HepG2 (cell line): ENCODE measurements around the gene SIVA1. TPM values are rescaled to one million over a fixed set of nuclear protein-coding genes. Genes with fewer than 3 reads are reported as not detected.
A peak's percentile ranks its signal among the peaks of the same experiment; 100 is the strongest.

Experiments
- ATAC-seq: fragments of 200-7000 bp; cut with Tn5 transposase; 3 replicates; pipeline ENCODE4 v1.9.1; 2020; ENCODE audit warnings: mild to moderate bottlenecking, moderate library complexity
- BruUV-seq: library from RNA; stranded (reverse); fragments of 400-500 nt; replicated peaks from 2 replicates; lab custom pipeline; 2021; lab: Mats Ljungman, UMichigan
- CTCF ChIA-PET: fragments of 300-600 bp; formaldehyde crosslinking; extraction: SDS; loops from one replicate; lab custom pipeline; 2021; ENCODE audit warnings: low total read pairs, inconsistent platforms, low intra/inter-chr PET ratio; lab: Yijun Ruan, JAX
- POLR2A ChIA-PET: fragments of 350-600 bp; sonication (Branson Sonifier 250); formaldehyde crosslinking; loops from one replicate; lab custom pipeline; 2020; ENCODE audit warnings: antibody characterized with exemption, inconsistent platforms; lab: Yijun Ruan, JAX
- DNase-seq: peaks from one replicate; pipeline ENCODE4 v3.0.0-alpha.2; 2015; ENCODE audit warnings: low spot score
- FAIRE-seq: peaks from 3 replicates; lab custom pipeline; 2011; peaks lifted over from hg19 to GRCh38; lab: Jason Lieb, UNC
- H2AFZ ChIP-seq: one replicate; pipeline ENCODE4 v1.6.1; 2011; ENCODE audit warnings: low read length, inconsistent platforms
- H3K27ac ChIP-seq: fragments of 300-600 bp; 3 replicates; pipeline ENCODE4 v1.8.0; 2011; ENCODE audit warnings: mixed run types, mild to moderate bottlenecking, mixed read lengths, low read length, inconsistent platforms; ENCODE audit not compliant: insufficient read depth; ENCODE audit errors: extremely low read length
- H3K27me3 ChIP-seq, 2 experiments: fragments of 200-600 bp in 1 of 2; 2 replicates in 1 of 2; 3 replicates in 1 of 2; pipeline versions ENCODE4 v1.6.0 to v1.8.0; 2011; ENCODE audit warnings: low read length in 2 of 2, mild to moderate bottlenecking in 2 of 2, moderate library complexity in 2 of 2, inconsistent platforms in 1 of 2; ENCODE audit not compliant: insufficient read depth in 2 of 2, control insufficient read depth in 1 of 2
- H3K36me3 ChIP-seq, 2 experiments: fragments of 200-600 bp in 1 of 2; replicated peaks in 1 of 2; 2 replicates in 1 of 2; 3 replicates in 1 of 2; pipeline versions ENCODE4 v1.5.1 to v1.8.0; 2011; ENCODE audit warnings: low read length in 2 of 2, inconsistent platforms in 1 of 2; ENCODE audit not compliant: insufficient read depth in 2 of 2, control insufficient read depth in 1 of 2
- H3K4me1 ChIP-seq: 2 replicates; pipeline ENCODE4 v1.5.1; 2012; ENCODE audit warnings: low read length, inconsistent platforms; ENCODE audit not compliant: insufficient read depth
- H3K4me2 ChIP-seq: 2 replicates; pipeline ENCODE4 v1.6.0; 2011; ENCODE audit warnings: low read depth, low read length, inconsistent platforms
- H3K4me3 ChIP-seq, 3 experiments: fragments of 200-600 bp in 1 of 3; sonication (generic), shearing (Covaris generic) in 1 of 3; replicated peaks in 1 of 3; 2 replicates each; pipeline ENCODE4 v1.5.1; 2011 to 2016; ENCODE audit warnings: low read length in 3 of 3, inconsistent platforms in 2 of 3, low read depth in 2 of 3, mild to moderate bottlenecking in 2 of 3, control low read depth in 1 of 3, mixed read lengths in 1 of 3; ENCODE audit not compliant: insufficient read depth in 1 of 3
- H3K79me2 ChIP-seq: one replicate; pipeline ENCODE4 v1.6.1; 2011; ENCODE audit warnings: low read length, inconsistent platforms; ENCODE audit not compliant: insufficient read depth
- H3K9ac ChIP-seq: 2 replicates; pipeline ENCODE4 v1.6.0; 2011; ENCODE audit warnings: mild to moderate bottlenecking, low read depth, low read length, inconsistent platforms; ENCODE audit not compliant: insufficient read depth
- H3K9me3 ChIP-seq: 2 replicates; pipeline ENCODE4 v1.5.1; 2012; ENCODE audit warnings: mild to moderate bottlenecking, low read length
- H4K20me1 ChIP-seq: 2 replicates; pipeline ENCODE4 v1.6.0; 2011; ENCODE audit warnings: inconsistent platforms, mild to moderate bottlenecking, low read length, moderate library complexity; ENCODE audit not compliant: insufficient read depth
- IKZF1 ChIP-seq: fragments of 450-650 bp; IDR thresholded peaks from 2 replicates; pipeline ENCODE4 v1.7.1; 2016
- ISL2 ChIP-seq: sonication (generic); formaldehyde crosslinking; IDR thresholded peaks from 2 replicates; pipeline ENCODE4 v1.5.0; 2020; ENCODE audit warnings: missing genetic modification reagents
- KDM4B ChIP-seq: sonication (generic); formaldehyde crosslinking; IDR thresholded peaks from 2 replicates; pipeline ENCODE4 v1.4.0; 2020; ENCODE audit warnings: missing genetic modification reagents
- KLF11 ChIP-seq: IDR thresholded peaks from 2 replicates; pipeline ENCODE4 v1.6.1; 2016; ENCODE audit warnings: missing compliant biosample characterization
- MAFG ChIP-seq: sonication (generic); formaldehyde crosslinking; IDR thresholded peaks from 2 replicates; pipeline ENCODE4 v1.5.1; 2020; ENCODE audit warnings: mild to moderate bottlenecking, missing genetic modification reagents
- MTA3 ChIP-seq: sonication (generic); formaldehyde crosslinking; IDR thresholded peaks from 2 replicates; pipeline ENCODE4 v1.4.0; 2020; ENCODE audit warnings: missing genetic modification reagents
- NR0B2 ChIP-seq: sonication (generic); formaldehyde crosslinking; IDR thresholded peaks from 2 replicates; pipeline ENCODE4 v1.4.0; 2020; ENCODE audit warnings: mild to moderate bottlenecking, missing genetic modification reagents
- PBX2 ChIP-seq: IDR thresholded peaks from 2 replicates; pipeline ENCODE4 v1.6.1; 2016; ENCODE audit warnings: control low read depth
- PHF21A ChIP-seq: sonication (generic); formaldehyde crosslinking; IDR thresholded peaks from 2 replicates; pipeline ENCODE4 v1.5.0; 2020; ENCODE audit warnings: mild to moderate bottlenecking, missing genetic modification reagents
- PITX1 ChIP-seq: sonication (generic); formaldehyde crosslinking; IDR thresholded peaks from 2 replicates; pipeline ENCODE4 v1.5.1; 2020; ENCODE audit warnings: mild to moderate bottlenecking, missing genetic modification reagents
- PLRG1 ChIP-seq: fragments of 450-650 bp; conservative IDR thresholded peaks from 2 replicates; pipeline ENCODE4 v1.6.1; 2016
- REPIN1 ChIP-seq: sonication (generic); formaldehyde crosslinking; IDR thresholded peaks from 2 replicates; pipeline ENCODE4 v1.8.0; 2022; ENCODE audit warnings: missing genetic modification reagents, low read depth, mild to moderate bottlenecking, borderline replicate concordance
- SP1 ChIP-seq, 2 experiments: fragments of 450-650 bp in 1 of 2; sonication (generic) in 1 of 2; formaldehyde crosslinking in 1 of 2; IDR thresholded peaks; 2 replicates each; pipeline versions ENCODE4 v1.4.0 to v1.6.1; 2016 to 2020; ENCODE audit warnings: missing genetic modification reagents in 1 of 2
- SUZ12 ChIP-seq: fragments of 150-350 bp; IDR thresholded peaks from 2 replicates; pipeline ENCODE4 v1.6.1; 2014; ENCODE audit warnings: low read depth, low read length
- TBX2 ChIP-seq: sonication (generic); formaldehyde crosslinking; IDR thresholded peaks from 2 replicates; pipeline ENCODE4 v1.5.0; 2020; ENCODE audit warnings: missing genetic modification reagents, mild to moderate bottlenecking, borderline replicate concordance
- ZIK1 ChIP-seq: sonication (generic); formaldehyde crosslinking; IDR thresholded peaks from 2 replicates; pipeline ENCODE4 v1.5.0; 2020; ENCODE audit warnings: mild to moderate bottlenecking, low read depth, missing genetic modification reagents, borderline replicate concordance
- ZNF18 ChIP-seq: sonication (generic); formaldehyde crosslinking; IDR thresholded peaks from 2 replicates; pipeline ENCODE4 v1.8.0; 2022; ENCODE audit warnings: mild to moderate bottlenecking, missing genetic modification reagents; ENCODE audit not compliant: insufficient replicate concordance
- ZNF232 ChIP-seq: sonication (generic); formaldehyde crosslinking; IDR thresholded peaks from 2 replicates; pipeline ENCODE4 v1.4.0; 2020; ENCODE audit warnings: missing genetic modification reagents, borderline replicate concordance
- ZNF264 ChIP-seq: sonication (generic); formaldehyde crosslinking; IDR thresholded peaks from 2 replicates; pipeline ENCODE4 v1.4.0; 2020; ENCODE audit warnings: missing genetic modification reagents
- ZNF329 ChIP-seq: sonication (generic); formaldehyde crosslinking; IDR thresholded peaks from 2 replicates; pipeline ENCODE4 v1.9.0; 2021; ENCODE audit warnings: low read depth, mild to moderate bottlenecking, missing genetic modification reagents
- ZNF430 ChIP-seq: sonication (generic); formaldehyde crosslinking; IDR thresholded peaks from 2 replicates; pipeline ENCODE4 v1.9.0; 2021; ENCODE audit warnings: mild to moderate bottlenecking, missing genetic modification reagents
- ZNF569 ChIP-seq: sonication (generic); formaldehyde crosslinking; IDR thresholded peaks from 2 replicates; pipeline ENCODE4 v1.5.0; 2020; ENCODE audit warnings: mild to moderate bottlenecking, missing genetic modification reagents, moderate library complexity, borderline replicate concordance
- WGBS: methylation state at CpG from one replicate; pipeline ENCODE4 v1.1.6; 2017; ENCODE audit warnings: low lambda C conversion rate; 5-methylcytosine and 5-hydroxymethylcytosine counted together
- in situ Hi-C: cut with HindIII; loops from 2 replicates; pipeline ENCODE4 v1.10.0; 2017; ENCODE audit warnings: low pct_unique_long_range_greater_than_20kb; ENCODE audit not compliant: extremely low pct_ligation_motif_present
- intact Hi-C: fragments of 100-400 bp; cut with micrococcal nuclease; formaldehyde crosslinking; loops from one replicate; pipeline ENCODE4 v1.10.0; 2022; ENCODE audit not compliant: unreplicated experiment
- polyA plus RNA-seq, 8 experiments: library from polyadenylated mRNA; depleted of rRNA in 3 of 8; stranded (reverse) in 7 of 8; unstranded in 1 of 8; fragments of >200 nt; fragmentation: Illumina TruSeq in 4 of 8; extraction: Trizol in 4 of 8; gene quantifications; 2 replicates each; pipeline versions ENCODE4 v1.2.1 to v1.2.3, GENCODE V29; 2011 to 2016; ENCODE audit warnings: low read depth in 4 of 8, missing spikeins in 1 of 8, mixed read lengths in 1 of 8; ENCODE audit not compliant: insufficient read depth in 1 of 8
- total RNA-seq, 5 experiments: library from RNA; depleted of rRNA; stranded (reverse); fragments of >200 nt; fragmentation: Illumina TruSeq; extraction: Trizol; gene quantifications; 2 replicates each; pipeline ENCODE4 v1.2.3, GENCODE V29; 2016; ENCODE audit warnings: low read depth in 1 of 5

SIVA1 gene
- total and polyA plus RNA-seq, 2 of the 13 experiments (the other 11 are each of a cell fraction or from before 2014, with no cell fraction given), result 123 to 186 TPM

- ChIA-PET CTCF (no interaction called here), POLR2A (interaction anchor here (0.7 to 3.3 kb wide), 7 partner anchors 9 to 138 kb away, joined by 3 to 18 read pairs (median 9); partner anchors contain the start of genes CEP170B and SIVA1)
- H4K20me1 ChIP-seq, result no peaks in the 10 kb centered on the region
- ATAC-seq, result peak; percentile 58
- H3K4me1 ChIP-seq, result peaks cover 69% of the 10 kb centered on the region
- in situ Hi-C loops, result no loop called here
- H2AFZ ChIP-seq, result no peak overlapping the region
- no peaks in the 10 kb centered on the region for H3K79me2 ChIP-seq
- WGBS, result 5% methylated on average over 9 of the region's 21 CpGs
- peak overlapping the region; percentile 33 for H3K27ac ChIP-seq
- H3K36me3 ChIP-seq, result no peaks in the 10 kb centered on the region
- no TSS peak for BruUV-seq
- intact Hi-C loops, result loop anchor here (1.0 kb wide), 1 partner anchor 22 kb away; no protein-coding TSS in a partner anchor
- H3K4me2 ChIP-seq, result peak overlapping the region; percentile 96
- no peaks in the 10 kb centered on the region for H3K9me3 ChIP-seq
- DNase-seq, result peak; percentile 74
- peak overlapping the region in 1 of 3 experiments; percentile 90; a peak in 2 of 6 replicates for H3K4me3 ChIP-seq
- H3K9ac ChIP-seq, result peak overlapping the region; percentile 34; the same call in 1 of the 2 replicates
- peaks cover 0 to 3% of the 10 kb centered on the region in 2 experiments; a peak in 1 of 5 replicates for H3K27me3 ChIP-seq
- FAIRE-seq, result no peak
- TF ChIP-seq KDM4B (CRISPR knock-in tag) (no peak), SP1 (IDR thresholded peaks at IDR 0.05) (no peak), SP1 (CRISPR knock-in tag; IDR thresholded peaks at IDR 0.05) (0 out of 2 replicates have a peak, but pooled peaks have one; percentile 13), PBX2 (CRISPR knock-in tag) (no peak), REPIN1 (0 out of 2 replicates have a peak, but pooled peaks have one; percentile 32), MTA3 (CRISPR knock-in tag) (no peak), PITX1 (CRISPR knock-in tag) (0 out of 2 replicates have a peak, but pooled peaks have one; percentile 35), IKZF1 (no peak), TBX2 (CRISPR knock-in tag) (peak; percentile 47), ZNF329 (no peak), ZNF232 (no peak), ZNF264 (CRISPR knock-in tag) (peak; percentile 45; the same call in 1 of the 2 replicates), ZNF430 (CRISPR knock-in tag) (peak; percentile 24; the same call in 1 of the 2 replicates), ISL2 (CRISPR knock-in tag) (0 out of 2 replicates have a peak, but pooled peaks have one; percentile 41), PLRG1 (no peak), NR0B2 (CRISPR knock-in tag) (no peak), SUZ12 (no peak), PHF21A (peak; percentile 46), ZIK1 (CRISPR knock-in tag) (no peak), ZNF569 (CRISPR knock-in tag) (no peak), KLF11 (CRISPR knock-in tag) (peak; percentile 56; the same call in 1 of the 2 replicates), ZNF18 (no peak), MAFG (CRISPR knock-in tag) (no peak)
Measured at GRCh38 chr14:104726600-104727451, 26.1 kb upstream of the SIVA1 start.
